HL-60/S4 (cell line): ENCODE data around the gene MTHFD1L.
"Not testable (repeated sequence)": the region's sequence is repeated elsewhere in the genome, so short reads cannot be mapped to it uniquely, and the experiment has no call there.

Experiments
- in situ Hi-C: fragments of 300-500 bp; cut with MboI; formaldehyde crosslinking; loops from 2 replicates; pipeline ENCODE4 v1.14.3; 2022; ENCODE audit warnings: low sequenced_read_pairs

MTHFD1L gene

DNA sequence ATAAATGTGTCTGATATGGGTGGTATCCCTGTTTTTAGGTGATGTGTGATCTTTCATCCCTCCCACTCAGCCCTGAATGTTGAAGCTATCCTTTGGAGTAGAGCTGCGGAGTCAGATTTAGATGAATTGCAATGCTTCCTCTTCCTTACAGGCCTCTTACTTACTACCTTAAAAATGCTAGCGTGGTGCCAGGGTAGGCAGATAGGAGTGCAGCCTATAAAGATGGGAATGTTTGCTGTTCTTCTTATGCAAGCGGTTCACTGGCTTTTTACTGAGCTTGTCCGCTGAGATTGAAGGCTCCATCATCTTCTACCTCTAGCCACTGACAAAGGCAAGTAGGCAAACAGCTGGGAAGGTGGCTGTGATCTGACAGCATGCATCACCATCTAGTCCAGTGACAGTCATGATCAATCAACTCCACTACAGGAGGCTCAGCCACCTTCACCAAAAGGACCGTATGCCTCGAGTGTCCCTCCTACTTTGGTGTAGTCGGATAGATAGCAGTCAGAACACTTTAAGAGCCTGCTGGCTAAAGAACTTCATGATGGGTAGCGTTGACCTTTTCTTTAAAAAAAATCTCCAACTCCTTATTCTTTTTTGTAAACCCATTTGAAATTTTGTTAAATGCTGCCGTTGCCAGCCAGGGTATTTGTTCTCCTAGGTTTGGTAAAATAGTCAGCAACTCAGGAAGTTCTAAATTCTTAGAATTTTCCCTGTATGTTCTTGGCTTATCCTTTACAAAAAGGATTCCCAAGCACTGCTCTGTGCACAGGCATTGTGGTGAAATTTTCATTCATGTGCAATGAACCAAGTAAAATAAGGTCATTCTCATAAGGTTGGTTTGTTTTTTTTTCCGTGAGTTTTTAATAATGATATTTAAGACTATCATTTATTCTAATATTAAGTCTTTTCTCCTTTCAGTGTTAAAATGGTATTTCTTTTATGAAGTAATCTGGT lies 169.6 kb downstream of the MTHFD1L start:
- in situ Hi-C loops = no loop called here

DNA sequence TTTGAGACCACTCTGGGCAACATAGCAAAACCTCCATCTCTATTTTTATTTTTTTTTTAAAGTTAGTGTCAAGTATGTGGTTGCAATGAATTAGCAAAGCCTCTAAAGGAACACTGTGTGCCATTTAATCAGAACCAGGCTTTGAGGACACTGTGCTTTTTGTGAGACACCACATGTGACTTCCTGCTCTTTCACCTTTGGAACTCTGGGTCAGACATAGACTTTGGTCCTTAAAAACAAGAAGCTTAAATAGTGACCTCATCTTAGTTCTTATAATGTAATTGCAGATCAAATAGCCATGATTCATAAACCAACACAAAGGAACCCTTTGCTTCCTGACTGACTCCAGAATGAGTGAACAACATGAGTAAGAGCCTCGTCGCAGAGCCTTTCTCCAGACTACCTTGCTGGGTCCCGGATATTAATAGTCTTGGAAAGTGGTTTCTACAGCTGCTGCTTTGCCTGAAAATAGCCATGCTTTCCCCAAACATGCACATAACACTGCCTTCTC lies 170.8 kb downstream of the MTHFD1L start:
- in situ Hi-C loops = not testable (repeated sequence)

DNA sequence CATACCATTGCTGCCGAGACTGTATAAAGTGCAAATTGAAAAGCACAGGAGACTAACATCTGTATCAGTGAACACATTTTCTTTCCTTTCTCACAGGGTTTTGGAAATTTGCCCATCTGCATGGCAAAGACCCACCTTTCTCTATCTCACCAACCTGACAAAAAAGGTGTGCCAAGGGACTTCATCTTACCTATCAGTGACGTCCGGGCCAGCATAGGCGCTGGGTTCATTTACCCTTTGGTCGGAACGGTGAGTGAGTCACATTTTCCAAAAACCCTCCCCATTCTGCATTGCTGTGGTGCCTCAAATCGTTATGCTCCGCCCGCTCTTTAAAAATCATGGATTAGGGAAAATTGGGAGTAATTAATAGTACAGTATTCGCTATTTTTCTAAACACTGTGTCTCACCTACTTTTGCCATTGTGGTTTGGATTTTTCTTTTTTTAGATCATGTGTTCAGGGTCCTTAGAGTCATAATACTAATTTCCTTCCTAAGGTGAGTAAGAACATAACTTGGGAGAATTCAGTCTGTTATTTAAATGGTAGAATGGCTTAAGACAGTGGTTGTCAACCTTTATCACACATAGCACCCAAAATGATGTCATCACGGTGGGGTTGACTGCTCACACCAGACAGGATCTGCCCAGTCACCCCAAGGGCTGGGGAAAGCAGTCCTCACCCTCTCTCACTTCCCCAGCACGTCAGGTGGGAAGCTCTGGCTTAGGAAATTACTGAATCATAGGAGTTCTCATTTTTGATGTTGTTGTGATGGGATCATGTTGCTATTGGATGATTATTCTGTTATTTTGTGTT lies 171.6 kb downstream of the MTHFD1L start:
- in situ Hi-C loops = no loop called here

DNA sequence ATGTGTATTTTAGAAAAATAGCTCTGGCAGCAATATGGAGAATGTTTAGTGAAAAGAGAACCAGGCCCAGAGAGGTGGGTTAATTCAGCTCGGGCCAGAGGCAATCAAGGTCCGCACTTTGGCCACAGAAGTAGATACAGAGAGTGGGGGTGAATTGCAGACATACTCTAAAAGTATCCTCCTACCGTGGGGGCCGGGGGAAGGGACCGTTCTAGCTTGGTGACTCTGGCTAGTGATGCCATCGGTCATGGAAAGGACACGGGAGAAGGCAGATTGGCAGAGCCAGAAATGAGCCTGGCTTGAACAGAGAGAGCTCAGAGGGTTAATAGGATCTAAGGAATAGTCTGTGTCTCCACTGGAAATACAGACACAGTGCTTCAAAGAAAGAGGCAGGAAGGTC lies 173.1 kb downstream of the MTHFD1L start:
- in situ Hi-C loops = no loop called here

DNA sequence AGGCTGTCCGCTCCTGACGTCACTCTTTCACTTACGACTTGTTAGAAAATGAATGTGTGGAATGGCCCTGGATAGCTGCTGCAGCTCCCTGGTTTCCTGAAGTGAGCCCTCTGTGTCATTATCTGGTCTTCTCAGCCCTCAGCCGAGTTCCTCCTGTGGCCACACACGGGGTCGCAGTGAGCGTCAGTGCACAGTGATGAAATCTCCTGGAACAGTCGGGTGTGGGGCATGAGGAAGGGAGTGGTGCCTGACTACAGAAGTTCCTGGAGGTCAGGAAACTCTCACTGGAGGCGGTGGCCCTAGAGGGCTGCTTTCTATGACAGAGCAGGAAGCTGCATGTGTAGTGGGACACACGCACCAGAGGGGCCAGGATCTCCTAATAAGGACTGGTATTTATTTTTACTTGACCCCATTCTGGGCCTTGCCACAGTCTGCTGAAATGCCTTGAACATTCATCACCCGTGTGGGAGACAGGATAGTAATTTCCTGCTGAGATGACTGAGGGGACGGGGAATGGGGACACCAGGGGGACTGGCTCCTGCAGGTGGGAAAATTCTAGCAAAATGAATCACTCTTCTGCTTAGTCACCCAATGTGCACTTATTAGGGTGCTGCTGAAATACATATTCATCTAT lies 175.5 kb downstream of the MTHFD1L start:
- in situ Hi-C loops = not testable (repeated sequence)

DNA sequence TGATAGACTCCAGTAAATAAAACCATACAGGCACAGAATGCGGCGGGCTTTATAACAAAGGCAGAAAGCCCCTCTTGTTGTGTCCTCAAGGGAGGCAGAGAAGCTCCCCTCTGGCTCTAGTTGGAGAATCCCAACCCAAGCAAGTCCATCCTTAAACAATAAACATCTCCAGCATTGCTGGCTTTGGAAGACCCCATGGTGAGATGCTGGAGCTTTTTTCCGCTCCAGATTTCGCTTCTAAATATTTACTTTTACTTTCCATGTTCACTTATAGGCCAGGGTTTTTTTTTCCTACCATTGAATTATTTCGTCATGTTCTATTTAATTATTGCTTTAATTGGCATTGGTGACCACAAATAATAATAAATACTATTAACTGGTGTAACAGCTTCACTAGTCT lies 176.2 kb downstream of the MTHFD1L start:
- in situ Hi-C loops = no loop called here

DNA sequence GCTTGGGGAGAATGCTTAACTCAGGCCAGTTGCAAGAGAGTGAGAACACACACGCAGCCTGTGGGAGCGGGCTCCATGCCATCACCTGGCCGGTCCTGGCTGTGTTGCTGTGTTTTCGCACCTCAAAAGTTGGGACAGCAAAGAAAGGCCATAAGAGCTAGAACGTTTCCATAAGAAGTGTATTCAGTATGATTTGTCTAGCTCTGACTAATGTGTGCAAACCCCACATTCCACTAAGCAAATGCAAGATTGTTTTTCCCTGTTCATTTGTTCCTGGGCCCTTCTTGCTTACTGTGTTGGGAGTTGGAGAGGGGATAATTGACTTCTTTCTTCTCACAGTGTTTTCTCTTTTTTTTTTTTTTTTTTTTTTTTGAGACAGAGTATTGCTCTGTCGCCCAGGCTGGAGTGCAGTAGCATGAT lies 177.4 kb downstream of the MTHFD1L start:
- in situ Hi-C loops = not testable (repeated sequence)

DNA sequence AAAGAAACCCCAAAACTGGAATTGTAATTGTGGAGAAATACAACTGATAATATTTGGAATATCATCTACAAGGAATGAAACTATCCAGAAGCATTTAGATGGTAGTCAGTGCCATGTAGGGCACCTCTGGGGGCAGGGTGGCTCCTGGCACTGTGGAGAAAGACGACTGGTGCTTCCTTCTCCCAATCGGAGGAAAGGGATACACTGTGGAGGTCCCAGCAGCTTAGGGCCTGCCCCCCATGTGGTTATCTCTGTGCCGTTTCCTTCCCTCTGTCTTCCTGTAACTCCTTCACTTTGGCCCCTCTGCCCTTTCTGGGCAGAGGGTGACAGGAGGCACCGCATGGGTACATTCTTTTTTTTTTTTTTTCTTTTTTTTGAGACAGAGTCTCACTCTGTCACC lies 178.4 kb downstream of the MTHFD1L start:
- in situ Hi-C loops = no loop called here

DNA sequence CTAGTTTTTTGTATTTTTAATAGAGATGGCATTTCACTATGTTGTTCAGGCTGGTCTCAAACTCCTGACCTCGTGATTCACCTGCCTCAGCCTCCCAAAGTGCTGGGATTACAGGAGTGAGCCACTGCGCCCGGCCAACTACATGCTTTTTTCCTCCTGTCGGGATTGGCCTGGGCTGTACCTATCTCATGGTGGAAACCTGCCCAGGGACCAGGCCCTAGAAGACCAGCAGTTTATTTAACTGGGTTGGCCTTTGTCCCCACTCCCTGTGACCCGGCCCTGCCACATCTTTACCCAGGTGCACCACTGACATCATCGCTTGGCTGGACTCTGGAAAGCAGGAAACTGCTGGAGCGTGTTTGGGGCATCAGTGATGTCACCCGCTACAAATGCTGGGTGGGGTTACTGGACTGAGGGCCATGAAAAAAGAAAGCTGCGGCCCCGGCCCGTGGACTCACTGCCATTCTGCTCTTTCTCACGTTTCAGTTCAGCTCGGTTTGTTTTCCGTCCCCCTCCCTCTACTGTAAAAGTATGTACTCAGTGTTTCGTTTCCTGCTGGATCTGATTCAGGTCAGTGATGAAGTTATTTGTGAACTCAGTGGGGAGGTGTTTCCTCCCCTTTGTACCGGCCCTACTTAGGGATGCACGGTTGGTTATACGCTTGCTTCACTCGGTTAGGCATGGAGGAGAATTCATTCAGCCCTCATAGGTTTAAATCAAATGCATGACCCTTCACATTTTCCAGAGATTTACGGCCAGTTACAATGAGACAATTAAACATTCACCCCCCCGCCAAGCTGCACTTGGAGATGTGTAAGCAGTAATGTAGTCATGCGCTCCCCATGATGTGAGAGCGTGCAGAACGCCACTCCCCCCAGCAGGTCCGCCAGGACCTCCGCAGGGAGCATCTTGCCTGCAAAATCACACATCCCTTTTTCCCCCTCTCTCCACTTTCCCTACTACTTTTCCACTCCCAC lies 179.3 kb downstream of the MTHFD1L start:
- in situ Hi-C loops = no loop called here

DNA sequence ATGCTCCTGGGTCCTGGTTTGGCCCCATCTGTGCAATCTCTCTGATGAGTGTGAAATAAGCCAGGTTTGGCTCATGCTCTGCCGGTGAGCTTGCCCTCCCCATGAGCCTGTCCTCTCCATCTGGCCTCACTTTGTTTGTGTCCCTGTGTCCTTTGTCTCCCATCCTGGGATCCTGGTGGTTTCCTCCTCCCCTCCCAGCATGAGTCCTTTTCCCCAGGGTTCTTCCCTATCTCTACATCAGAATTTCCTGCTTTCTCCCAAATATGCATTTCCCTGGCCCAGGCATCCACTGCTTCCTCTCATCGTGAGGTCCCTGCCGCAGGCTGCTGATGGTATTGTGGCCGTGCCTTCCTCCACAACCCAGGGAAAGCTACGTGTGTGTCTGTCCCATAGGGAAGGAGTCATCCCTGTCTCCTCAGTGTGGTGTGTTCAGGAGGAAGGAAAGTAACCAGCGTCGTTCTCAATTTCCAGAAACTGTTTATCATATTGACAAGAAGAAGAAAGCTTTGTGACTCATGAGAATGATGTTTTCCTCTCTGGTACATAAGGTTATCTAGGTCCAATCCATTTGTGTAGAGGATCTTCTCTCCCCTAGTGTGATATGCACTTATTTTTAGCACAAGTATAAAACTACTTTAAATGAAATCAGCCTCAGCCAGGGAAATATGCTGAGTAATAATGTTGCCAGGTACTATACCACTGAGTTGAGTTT lies 180.2 kb downstream of the MTHFD1L start:
- in situ Hi-C loops = not testable (repeated sequence)

DNA sequence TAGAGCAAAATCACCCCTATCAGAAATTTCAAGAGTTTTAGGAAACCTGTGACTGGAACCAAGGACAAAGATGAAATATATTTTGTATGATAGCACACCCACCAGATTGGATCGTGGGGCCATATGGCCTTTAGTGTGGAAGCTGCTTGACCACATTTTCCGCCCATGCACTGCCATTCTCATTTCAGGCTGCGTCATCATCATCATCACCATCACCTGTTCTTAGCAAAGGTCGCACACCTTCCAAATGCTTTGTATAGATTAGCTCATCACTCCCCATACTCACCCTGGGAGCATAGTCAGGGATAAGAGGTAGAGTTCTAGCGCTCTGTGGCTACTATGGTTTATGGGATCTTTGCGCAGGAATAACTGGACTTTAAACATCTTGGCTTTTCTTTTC lies 185.7 kb downstream of the MTHFD1L start:
- in situ Hi-C loops = no loop called here

DNA sequence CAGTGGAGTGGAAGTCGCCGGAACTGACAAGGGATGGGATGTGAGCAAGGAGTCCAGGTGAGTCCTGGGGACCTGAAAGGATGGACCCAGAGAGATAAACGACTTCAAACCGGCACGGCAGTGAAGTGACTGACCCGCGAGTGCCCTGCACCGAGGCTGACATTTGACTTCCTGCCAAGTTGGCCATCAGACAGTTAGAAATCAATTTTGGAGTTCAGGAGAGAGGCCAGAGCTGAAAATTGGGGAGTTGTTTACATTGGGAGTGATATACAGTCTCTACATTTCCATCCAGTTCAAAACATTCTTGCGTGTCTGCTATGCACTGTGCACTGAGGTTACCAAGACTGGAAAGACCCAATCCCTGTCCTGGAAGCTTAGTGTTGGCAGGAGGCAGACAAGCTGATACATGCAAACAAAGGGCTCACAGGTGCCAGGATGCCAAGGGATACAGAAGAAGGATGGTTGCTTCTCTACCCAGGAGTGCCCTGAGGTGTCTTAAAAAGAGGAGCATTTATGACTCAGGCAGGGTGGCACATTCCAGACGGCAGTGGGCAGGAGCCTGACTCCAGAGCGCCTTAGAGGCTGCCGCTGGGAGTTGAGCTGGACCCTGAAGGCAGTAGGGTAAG lies 186.6 kb downstream of the MTHFD1L start:
- in situ Hi-C loops = no loop called here

DNA sequence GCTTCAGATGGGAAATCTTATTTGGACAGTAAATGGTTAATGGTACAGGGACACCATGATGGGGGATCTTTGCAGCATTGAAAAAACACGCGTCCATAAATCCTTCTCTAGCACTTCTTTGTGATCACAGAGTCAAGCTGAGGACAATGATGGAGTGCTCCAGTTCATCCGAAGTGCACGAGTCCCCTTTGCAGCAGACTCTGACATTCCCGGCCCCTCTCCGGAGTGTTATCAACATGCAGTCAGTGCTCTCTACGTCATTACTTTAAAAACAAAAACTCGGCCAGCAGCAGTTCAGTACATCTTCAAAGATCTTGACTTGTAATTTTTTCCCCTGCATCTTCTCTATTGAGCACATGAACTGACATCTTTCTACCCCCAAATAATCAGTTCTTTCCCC lies 188.8 kb downstream of the MTHFD1L start:
- in situ Hi-C loops = no loop called here

DNA sequence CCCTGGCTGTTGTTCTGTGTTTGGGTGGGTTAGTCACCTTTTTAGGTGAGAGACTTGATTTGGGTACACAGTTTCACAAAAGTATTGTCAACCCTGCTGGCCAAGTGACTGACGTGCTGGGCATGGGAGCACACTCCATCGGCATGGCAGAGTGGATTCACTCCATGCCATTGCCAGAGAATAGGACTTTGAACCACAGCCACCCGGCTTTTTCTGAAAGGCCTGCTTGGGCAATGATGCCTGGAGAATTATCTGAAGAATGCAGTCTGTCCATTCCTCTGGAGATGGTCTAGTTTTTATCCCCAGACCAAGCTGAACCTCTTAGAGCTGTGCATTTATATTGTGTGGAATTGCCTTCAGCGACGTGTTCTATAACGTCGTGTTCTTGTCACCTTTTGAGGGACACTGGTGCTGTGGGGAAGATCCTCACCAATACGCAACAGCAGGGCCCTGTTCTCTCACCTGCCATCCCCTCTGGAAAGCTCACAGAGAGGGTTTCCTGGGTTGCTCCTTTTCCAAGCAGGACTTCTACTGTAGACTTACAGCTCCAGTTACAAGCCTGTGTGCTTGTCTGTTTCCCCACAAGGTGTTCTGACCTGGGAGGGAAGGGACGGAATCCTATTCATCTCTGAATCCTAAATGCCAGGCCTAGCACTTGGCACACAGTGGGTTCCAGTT lies 190.9 kb downstream of the MTHFD1L start:
- in situ Hi-C loops = no loop called here

DNA sequence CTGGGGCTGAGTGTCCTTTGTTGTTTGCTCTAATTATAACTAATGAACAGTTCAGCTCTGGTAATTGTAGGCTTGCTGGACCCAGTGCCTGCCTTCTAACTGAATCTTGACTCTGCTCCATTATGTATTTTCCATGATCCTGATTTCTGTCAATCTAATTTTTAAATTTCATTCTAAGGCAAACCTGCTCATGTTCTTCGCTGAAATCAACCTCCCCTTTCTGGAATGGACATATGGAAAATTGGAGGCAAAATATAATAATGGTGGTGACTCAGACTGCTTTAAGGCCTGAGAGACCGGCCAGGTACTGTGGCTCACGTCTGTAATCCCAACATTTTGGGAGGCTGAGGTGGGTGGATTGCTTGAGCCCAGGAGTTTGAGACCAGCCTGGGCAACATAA lies 191.6 kb downstream of the MTHFD1L start:
- in situ Hi-C loops = no loop called here

DNA sequence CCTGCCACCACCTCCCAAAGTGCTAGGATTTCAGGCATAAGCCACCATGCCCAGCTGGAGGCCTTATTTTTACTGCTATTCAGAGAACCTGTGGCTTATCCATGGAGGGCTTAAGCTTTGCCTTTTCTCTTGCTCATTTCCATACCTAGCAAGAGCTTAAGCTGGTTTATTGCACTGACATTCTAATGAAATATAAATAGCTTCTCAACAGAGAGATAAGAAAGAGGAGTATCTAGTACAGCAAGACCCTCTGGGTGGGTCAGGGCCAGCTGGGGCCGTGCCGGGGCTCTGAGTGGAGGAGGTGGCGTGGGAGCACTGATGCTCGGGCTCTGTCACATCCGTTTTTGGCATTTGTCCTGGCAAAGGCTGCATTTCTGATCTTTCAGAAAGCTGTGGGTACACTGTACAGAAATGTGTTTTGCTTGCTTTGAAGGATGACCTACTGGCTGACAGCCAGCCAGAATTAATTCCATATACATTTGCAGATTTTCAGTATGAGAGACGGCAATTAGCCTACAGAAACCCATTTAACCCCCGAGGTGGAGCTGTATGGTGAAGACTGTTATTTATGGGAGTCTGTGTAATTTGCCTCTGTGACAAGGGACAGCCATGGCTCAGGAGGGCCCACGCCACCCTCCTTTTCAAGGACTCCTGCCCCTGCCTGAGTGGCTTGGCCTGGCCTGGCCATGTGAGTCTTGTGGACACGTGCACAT lies 192.7 kb downstream of the MTHFD1L start:
- in situ Hi-C loops = no loop called here

DNA sequence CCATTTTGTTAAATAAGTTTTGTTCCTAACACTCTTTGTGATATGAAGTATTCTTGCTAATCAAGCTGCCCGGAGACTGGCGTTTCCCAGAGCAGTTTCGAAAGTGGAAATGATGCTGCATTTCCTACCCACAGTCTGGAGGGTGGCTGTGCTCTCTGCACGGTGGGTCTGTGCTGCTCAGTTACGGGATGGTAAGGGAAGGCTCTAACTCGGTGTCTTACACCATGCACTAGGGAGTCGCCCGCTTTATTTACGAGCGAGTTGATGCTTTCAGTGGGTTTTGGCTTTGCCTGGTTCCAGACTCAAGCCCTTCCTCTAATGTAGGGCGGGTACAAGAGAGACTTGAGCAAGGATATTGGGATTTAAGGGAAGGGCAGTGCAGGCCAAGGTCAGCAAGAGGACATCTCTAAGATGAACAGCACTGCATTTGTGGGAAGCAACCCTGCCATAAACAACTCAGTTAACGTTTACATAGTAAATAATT lies 194.2 kb downstream of the MTHFD1L start:
- in situ Hi-C loops = no loop called here
